OCI-LY7 (cell line): Measurements from ENCODE around the gene SSBP2. TPM values are rescaled to one million over a fixed set of nuclear protein-coding genes. Genes with fewer than 3 reads are reported as not detected.

Experiments
- BruUV-seq: library from RNA; stranded (reverse); fragments of 400-500 nt; replicated peaks from 2 replicates; lab custom pipeline; 2021; lab: Mats Ljungman, UMichigan
- CTCF ChIA-PET: fragments of 300-600 bp; sonication (Branson Sonifier 250); formaldehyde crosslinking; loops from one replicate; lab custom pipeline; 2022; ENCODE audit warnings: antibody characterized with exemption; ENCODE audit not compliant: unreplicated experiment; lab: Charles Lee
- POLR2A ChIA-PET: fragments of 300-600 bp; sonication (Branson Sonifier 250); formaldehyde crosslinking; loops from one replicate; lab custom pipeline; 2022; ENCODE audit warnings: antibody characterized with exemption; lab: Charles Lee
- DNase-seq: peaks from one replicate; pipeline ENCODE4 v3.0.0-alpha.2; 2015; ENCODE audit warnings: low spot score
- H2AFZ ChIP-seq: fragments of 200-600 bp; sonication (generic), shearing (Covaris generic); 2 replicates; pipeline ENCODE4 v1.6.1; 2014; ENCODE audit warnings: mild to moderate bottlenecking, antibody characterized with exemption, low read length, moderate library complexity
- H3K27ac ChIP-seq: fragments of 200-600 bp; sonication (generic); 2 replicates; pipeline ENCODE4 v1.5.1; 2014; ENCODE audit warnings: mixed run types, low read depth, mild to moderate bottlenecking, moderate library complexity, low read length, inconsistent platforms; ENCODE audit not compliant: poor library complexity, severe bottlenecking
- H3K36me3 ChIP-seq: fragments of 200-600 bp; sonication (generic); 2 replicates; pipeline ENCODE4 v1.6.1; 2014; ENCODE audit warnings: mild to moderate bottlenecking, antibody characterized with exemption, low read length, moderate library complexity, mixed read lengths; ENCODE audit not compliant: insufficient read depth
- H3K4me1 ChIP-seq: fragments of 200-600 bp; sonication (generic); 2 replicates; pipeline ENCODE4 v1.5.1; 2014; ENCODE audit warnings: mild to moderate bottlenecking, low read length; ENCODE audit not compliant: insufficient read depth, poor library complexity, severe bottlenecking
- H3K4me2 ChIP-seq: fragments of 200-600 bp; sonication (generic); 2 replicates; pipeline ENCODE4 v1.6.1; 2014; ENCODE audit warnings: mild to moderate bottlenecking, low read length
- H3K4me3 ChIP-seq: fragments of 200-600 bp; sonication (generic); 2 replicates; pipeline ENCODE4 v1.5.1; 2014; ENCODE audit warnings: mild to moderate bottlenecking, low read depth, low read length; ENCODE audit not compliant: poor library complexity, severe bottlenecking
- H3K79me2 ChIP-seq: fragments of 200-600 bp; sonication (generic); 2 replicates; pipeline ENCODE4 v1.6.1; 2016; ENCODE audit warnings: low read depth, mild to moderate bottlenecking, low read length, moderate library complexity, mixed read lengths; ENCODE audit not compliant: insufficient read depth
- H3K9me2 ChIP-seq: fragments of 200-600 bp; sonication (generic); 2 replicates; pipeline ENCODE4 v1.6.1; 2016; ENCODE audit warnings: mild to moderate bottlenecking, low read length, mixed read lengths; ENCODE audit not compliant: insufficient read depth
- H3K9me3 ChIP-seq: fragments of 200-600 bp; sonication (generic); 2 replicates; pipeline ENCODE4 v1.6.1; 2014; ENCODE audit warnings: mild to moderate bottlenecking, mixed run types, low read length, mixed read lengths
- H4K20me1 ChIP-seq: fragments of 200-600 bp; sonication (generic); 2 replicates; pipeline ENCODE4 v1.6.1; 2014; ENCODE audit warnings: mild to moderate bottlenecking, antibody characterized with exemption, low read length, moderate library complexity, mixed read lengths; ENCODE audit not compliant: insufficient read depth
- EZH2phosphoT487 ChIP-seq: fragments of 200-600 bp; sonication (generic); IDR thresholded peaks from 2 replicates; pipeline ENCODE4 v1.6.1; 2018; ENCODE audit warnings: low read depth, borderline replicate concordance, mild to moderate bottlenecking, mixed run types, antibody characterized with exemption, low read length, moderate library complexity, mixed read lengths
- intact Hi-C: fragments of 100-400 bp; cut with micrococcal nuclease; formaldehyde crosslinking; loops from one replicate; pipeline ENCODE4 v1.10.0; 2022; ENCODE audit not compliant: unreplicated experiment
- total RNA-seq, 2 experiments: library from RNA; depleted of rRNA in 1 of 2; stranded (reverse); fragments of >200 nt in 1 of 2; shearing (Covaris generic) in 1 of 2; gene quantifications; 2 replicates each; pipeline ENCODE4 v1.2.3, GENCODE V29; 2014 to 2022
- TF ChIP-seq, protein P1 (sequence below): fragments of 200-600 bp; sonication (generic); conservative IDR thresholded peaks from 2 replicates; pipeline ENCODE4 v1.5.1; 2014; ENCODE audit warnings: mild to moderate bottlenecking, antibody characterized with exemption, low read length, moderate library complexity, mixed read lengths

SSBP2 gene
- total RNA-seq, 2 experiments from 2014 or later, result 140 to 172 TPM

- Histone ChIP-seq H3K9me3 (0 out of 2 replicates have a peak, but pooled peaks cover 9% of the 10 kb centered on the region), H3K79me2 (peaks cover 65% of the 10 kb centered on the region; the same call in 1 of the 2 replicates), H3K9me2 (no peaks in the 10 kb centered on the region), H4K20me1 (no peaks in the 10 kb centered on the region), H2AFZ (no peak overlapping the region), H3K4me1 (peaks cover 57% of the 10 kb centered on the region), H3K4me2 (peak overlapping the region; percentile 60), H3K27ac (peak overlapping the region; percentile 83), H3K4me3 (peak overlapping the region; percentile 10), H3K36me3 (no peaks in the 10 kb centered on the region; the same call in 1 of the 2 replicates)
- peak; percentile 72 for DNase-seq
- POLR2A ChIA-PET, result interaction anchor here (0.6 to 2.0 kb wide), 7 partner anchors 19 to 638 kb away, joined by 3 to 7 read pairs (median 3); no protein-coding TSS in a partner anchor
- TF ChIP-seq, protein P1, sequence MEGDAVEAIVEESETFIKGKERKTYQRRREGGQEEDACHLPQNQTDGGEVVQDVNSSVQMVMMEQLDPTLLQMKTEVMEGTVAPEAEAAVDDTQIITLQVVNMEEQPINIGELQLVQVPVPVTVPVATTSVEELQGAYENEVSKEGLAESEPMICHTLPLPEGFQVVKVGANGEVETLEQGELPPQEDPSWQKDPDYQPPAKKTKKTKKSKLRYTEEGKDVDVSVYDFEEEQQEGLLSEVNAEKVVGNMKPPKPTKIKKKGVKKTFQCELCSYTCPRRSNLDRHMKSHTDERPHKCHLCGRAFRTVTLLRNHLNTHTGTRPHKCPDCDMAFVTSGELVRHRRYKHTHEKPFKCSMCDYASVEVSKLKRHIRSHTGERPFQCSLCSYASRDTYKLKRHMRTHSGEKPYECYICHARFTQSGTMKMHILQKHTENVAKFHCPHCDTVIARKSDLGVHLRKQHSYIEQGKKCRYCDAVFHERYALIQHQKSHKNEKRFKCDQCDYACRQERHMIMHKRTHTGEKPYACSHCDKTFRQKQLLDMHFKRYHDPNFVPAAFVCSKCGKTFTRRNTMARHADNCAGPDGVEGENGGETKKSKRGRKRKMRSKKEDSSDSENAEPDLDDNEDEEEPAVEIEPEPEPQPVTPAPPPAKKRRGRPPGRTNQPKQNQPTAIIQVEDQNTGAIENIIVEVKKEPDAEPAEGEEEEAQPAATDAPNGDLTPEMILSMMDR, result no peak
- no peak for TF ChIP-seq EZH2phosphoT487
- intact Hi-C loops, result loop anchor here (2.0 kb wide), 1 partner anchor 113 kb away; no protein-coding TSS in a partner anchor
- CTCF ChIA-PET, result no interaction called here
- BruUV-seq, result no TSS peak
These were observed 231.5 kb downstream of the SSBP2 start for GRCh38 chr5:81519217-81519905.

GRCh38 chr5:81517462-81517861 is 233.4 kb downstream of the SSBP2 start:
- Histone ChIP-seq H3K4me1 (peaks cover 58% of the 10 kb centered on the region), H3K36me3 (peaks cover 6% of the 10 kb centered on the region), H4K20me1 (no peaks in the 10 kb centered on the region), H3K4me2 (no peak overlapping the region), H3K27ac (no peak overlapping the region), H3K4me3 (no peak overlapping the region), H3K9me2 (no peaks in the 10 kb centered on the region), H2AFZ (no peak overlapping the region), H3K79me2 (peaks cover 62% of the 10 kb centered on the region; the same call in 1 of the 2 replicates), H3K9me3 (0 out of 2 replicates have a peak, but pooled peaks cover 9% of the 10 kb centered on the region)
- BruUV-seq, result no TSS peak
- TF ChIP-seq, protein P1, result no peak
- TF ChIP-seq EZH2phosphoT487, result no peak
- no peak for DNase-seq
- ChIA-PET CTCF (no interaction called here), POLR2A (no interaction called here)
- intact Hi-C loops, result no loop called here

DNA sequence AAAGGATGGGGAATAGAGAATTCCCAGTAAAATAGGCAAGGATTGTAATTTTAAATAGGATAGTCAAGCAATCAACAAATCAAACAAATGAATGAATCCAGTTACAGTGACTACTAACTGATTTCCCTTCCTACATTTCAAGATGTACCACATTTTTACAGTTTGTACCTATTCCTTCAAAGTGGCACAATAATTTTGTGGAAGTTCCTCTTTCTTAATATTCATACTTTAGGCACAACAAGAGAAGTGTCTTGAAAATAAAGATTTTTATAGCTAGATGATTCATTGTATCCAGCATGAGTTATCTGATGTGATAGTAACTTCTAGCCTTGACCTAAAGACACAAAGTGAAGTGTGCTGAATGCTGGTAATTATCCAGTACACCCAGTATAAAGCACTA is 234.8 kb downstream of the SSBP2 start:
- intact Hi-C loops, result no loop called here
- CTCF ChIA-PET, result no interaction called here
- no peaks in the 10 kb centered on the region for H4K20me1 ChIP-seq
- no peak overlapping the region for H3K27ac ChIP-seq
- H3K4me3 ChIP-seq, result no peak overlapping the region
- H3K9me2 ChIP-seq, result no peaks in the 10 kb centered on the region
- POLR2A ChIA-PET, result interaction anchor here (0.6 to 1.3 kb wide), 5 partner anchors 15 to 359 kb away, joined by 3 to 9 read pairs (median 3); no protein-coding TSS in a partner anchor
- DNase-seq, result no peak
- peaks cover 50% of the 10 kb centered on the region; the same call in 1 of the 2 replicates for H3K79me2 ChIP-seq
- H3K4me2 ChIP-seq, result no peak overlapping the region
- H3K4me1 ChIP-seq, result peaks cover 58% of the 10 kb centered on the region
- H3K9me3 ChIP-seq, result 0 out of 2 replicates have a peak, but pooled peaks cover 9% of the 10 kb centered on the region
- no TSS peak for BruUV-seq
- no peak for TF ChIP-seq EZH2phosphoT487
- TF ChIP-seq, protein P1, result no peak
- H2AFZ ChIP-seq, result no peak overlapping the region
- H3K36me3 ChIP-seq, result peaks cover 20% of the 10 kb centered on the region
